Stimulated activated CD4-positive, alpha-beta T cell treated with anti-CD3 and anti-CD28 coated beads, Interleukin-12 subunit alpha, Interleukin-12 subunit beta, amount 100 ng/mL, for 4 hours (primary cell): ENCODE measurements around the gene L2HGDH.
"Not testable (repeated sequence)": the region's sequence is repeated elsewhere in the genome, so short reads cannot be mapped to it uniquely, and the experiment has no call there.

Source experiments
- DNase-seq: peaks from one replicate; pipeline ENCODE4 v3.0.0-alpha.2; 2020

The L2HGDH gene

GRCh38 chr14:50338587-50338986 lies 26.6 kb upstream of the L2HGDH start:
- no peak for DNase-seq

- no peak for DNase-seq
Measured at GRCh38 chr14:50335989-50336824, 24.2 kb upstream of the L2HGDH start.

- no peak for DNase-seq
Measured at GRCh38 chr14:50335389-50335788, 23.4 kb upstream of the L2HGDH start.

GRCh38 chr14:50334211-50334610 lies 22.2 kb upstream of the L2HGDH start:
- no peak for DNase-seq

- DNase-seq = no peak
Measured at GRCh38 chr14:50333014-50333509, 21.0 kb upstream of the L2HGDH start.

- no peak for DNase-seq
Measured at GRCh38 chr14:50331596-50331995, 19.6 kb upstream of the L2HGDH start.

- no peak for DNase-seq
Measured at GRCh38 chr14:50321009-50321660, 9.1 kb upstream of the L2HGDH start.

- DNase-seq = no peak
Measured at GRCh38 chr14:50320283-50320682, 8.3 kb upstream of the L2HGDH start.

GRCh38 chr14:50319721-50320120 lies 7.7 kb upstream of the L2HGDH start:
- no peak for DNase-seq

GRCh38 chr14:50319293-50319692 lies 7.3 kb upstream of the L2HGDH start:
- no peak for DNase-seq

GRCh38 chr14:50318031-50318626 lies 6.1 kb upstream of the L2HGDH start:
- DNase-seq = no peak

GRCh38 chr14:50314098-50314497 lies 2.1 kb upstream of the L2HGDH start:
- not testable (repeated sequence) for DNase-seq

GRCh38 chr14:50312734-50313054 lies 665 bp upstream of the L2HGDH start:
- no peak for DNase-seq

- no peak for DNase-seq
Measured at GRCh38 chr14:50311337-50311971, 575 bp downstream of the L2HGDH start.

- no peak for DNase-seq
Measured at GRCh38 chr14:50310445-50310844, 1.6 kb downstream of the L2HGDH start.

- no peak for DNase-seq
Measured at GRCh38 chr14:50308363-50308915, 3.6 kb downstream of the L2HGDH start.

GRCh38 chr14:50303744-50304471 lies 8.1 kb downstream of the L2HGDH start:
- DNase-seq = no peak

GRCh38 chr14:50301914-50302313 lies 10.1 kb downstream of the L2HGDH start:
- DNase-seq = no peak

GRCh38 chr14:50299585-50299984 lies 12.4 kb downstream of the L2HGDH start:
- no peak for DNase-seq

GRCh38 chr14:50290306-50290705 lies 21.7 kb downstream of the L2HGDH start:
- no peak for DNase-seq

- no peak for DNase-seq
Measured at GRCh38 chr14:50288146-50288545, 23.9 kb downstream of the L2HGDH start.

GRCh38 chr14:50285861-50286260 lies 26.2 kb downstream of the L2HGDH start:
- no peak for DNase-seq
